Type B pancreatic cell (in vitro differentiated cells): ENCODE results near the gene MATCAP1. TPM values are rescaled to one million over a fixed set of nuclear protein-coding genes. Genes with fewer than 3 reads are reported as not detected.

Source experiments
- DNase-seq: peaks from one replicate; pipeline ENCODE4 v3.0.0; 2021; ENCODE audit warnings: mixed read lengths; ENCODE audit not compliant: unreplicated experiment; ENCODE audit errors: extremely low spot score
- H3K27ac Mint-ChIP-seq: 2 replicates; pipeline ENCODE4 v1.8.0; 2021; ENCODE audit warnings: mild to moderate bottlenecking, mixed read lengths
- H3K27me3 Mint-ChIP-seq: 2 replicates; pipeline ENCODE4 v1.8.0; 2021; ENCODE audit warnings: mixed read lengths
- H3K36me3 Mint-ChIP-seq: 2 replicates; pipeline ENCODE4 v1.8.0; 2021; ENCODE audit warnings: mixed read lengths
- H3K4me1 Mint-ChIP-seq: one replicate; pipeline ENCODE4 v1.8.0; 2021; ENCODE audit warnings: mixed read lengths; ENCODE audit not compliant: unreplicated experiment
- H3K4me3 Mint-ChIP-seq: 2 replicates; pipeline ENCODE4 v1.8.0; 2021; ENCODE audit warnings: mild to moderate bottlenecking, mixed read lengths
- H3K9me3 Mint-ChIP-seq: 2 replicates; pipeline ENCODE4 v1.8.0; 2021; ENCODE audit warnings: mixed read lengths
- total RNA-seq: library from RNA; stranded (reverse); gene quantifications from 2 replicates; pipeline ENCODE4 v1.2.1, GENCODE V29; 2021; ENCODE audit warnings: low replicate concordance
- TF ChIP-seq, protein P1 (sequence below): fragments of 200-600 bp; sonication (generic); conservative IDR thresholded peaks from 2 replicates; pipeline ENCODE4 v1.5.0; 2021; ENCODE audit warnings: antibody characterized with exemption, mild to moderate bottlenecking

Gene MATCAP1
- total RNA-seq, 1 donor from 2014 or later, result 77.8 TPM

GRCh38 chr16:67179421-67180080 is 4.2 kb downstream of the MATCAP1 start:
- Mint-ChIP-seq H3K4me1 (peaks cover 5% of the 10 kb centered on the region), H3K27me3 (peaks cover 25% of the 10 kb centered on the region), H3K4me3 (no peak overlapping the region), H3K36me3 (peaks cover 8% of the 10 kb centered on the region), H3K9me3 (no peaks in the 10 kb centered on the region), H3K27ac (no peak overlapping the region)
- TF ChIP-seq, protein P1, sequence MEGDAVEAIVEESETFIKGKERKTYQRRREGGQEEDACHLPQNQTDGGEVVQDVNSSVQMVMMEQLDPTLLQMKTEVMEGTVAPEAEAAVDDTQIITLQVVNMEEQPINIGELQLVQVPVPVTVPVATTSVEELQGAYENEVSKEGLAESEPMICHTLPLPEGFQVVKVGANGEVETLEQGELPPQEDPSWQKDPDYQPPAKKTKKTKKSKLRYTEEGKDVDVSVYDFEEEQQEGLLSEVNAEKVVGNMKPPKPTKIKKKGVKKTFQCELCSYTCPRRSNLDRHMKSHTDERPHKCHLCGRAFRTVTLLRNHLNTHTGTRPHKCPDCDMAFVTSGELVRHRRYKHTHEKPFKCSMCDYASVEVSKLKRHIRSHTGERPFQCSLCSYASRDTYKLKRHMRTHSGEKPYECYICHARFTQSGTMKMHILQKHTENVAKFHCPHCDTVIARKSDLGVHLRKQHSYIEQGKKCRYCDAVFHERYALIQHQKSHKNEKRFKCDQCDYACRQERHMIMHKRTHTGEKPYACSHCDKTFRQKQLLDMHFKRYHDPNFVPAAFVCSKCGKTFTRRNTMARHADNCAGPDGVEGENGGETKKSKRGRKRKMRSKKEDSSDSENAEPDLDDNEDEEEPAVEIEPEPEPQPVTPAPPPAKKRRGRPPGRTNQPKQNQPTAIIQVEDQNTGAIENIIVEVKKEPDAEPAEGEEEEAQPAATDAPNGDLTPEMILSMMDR, result peak; percentile 31
- no peak for DNase-seq

- no peaks in the 10 kb centered on the region for H3K9me3 Mint-ChIP-seq
- peaks cover 36% of the 10 kb centered on the region for H3K27me3 Mint-ChIP-seq
- TF ChIP-seq, protein P1, result peak; percentile 46
- H3K27ac Mint-ChIP-seq, result no peak overlapping the region
- peak overlapping the region; percentile 74 for H3K4me3 Mint-ChIP-seq
- no peak for DNase-seq
- H3K4me1 Mint-ChIP-seq, result peaks cover 14% of the 10 kb centered on the region
- peaks cover 8% of the 10 kb centered on the region for H3K36me3 Mint-ChIP-seq
Measured at GRCh38 chr16:67177743-67178699, 5.7 kb downstream of the MATCAP1 start.

- Mint-ChIP-seq H3K9me3 (no peaks in the 10 kb centered on the region), H3K27ac (no peak overlapping the region), H3K27me3 (peaks cover 46% of the 10 kb centered on the region), H3K36me3 (peaks cover 8% of the 10 kb centered on the region), H3K4me3 (peak overlapping the region; percentile 5), H3K4me1 (peaks cover 15% of the 10 kb centered on the region)
- TF ChIP-seq, protein P1, result no peak
- DNase-seq, result no peak
Measured at GRCh38 chr16:67176662-67177061, 7.1 kb downstream of the MATCAP1 start.

DNA sequence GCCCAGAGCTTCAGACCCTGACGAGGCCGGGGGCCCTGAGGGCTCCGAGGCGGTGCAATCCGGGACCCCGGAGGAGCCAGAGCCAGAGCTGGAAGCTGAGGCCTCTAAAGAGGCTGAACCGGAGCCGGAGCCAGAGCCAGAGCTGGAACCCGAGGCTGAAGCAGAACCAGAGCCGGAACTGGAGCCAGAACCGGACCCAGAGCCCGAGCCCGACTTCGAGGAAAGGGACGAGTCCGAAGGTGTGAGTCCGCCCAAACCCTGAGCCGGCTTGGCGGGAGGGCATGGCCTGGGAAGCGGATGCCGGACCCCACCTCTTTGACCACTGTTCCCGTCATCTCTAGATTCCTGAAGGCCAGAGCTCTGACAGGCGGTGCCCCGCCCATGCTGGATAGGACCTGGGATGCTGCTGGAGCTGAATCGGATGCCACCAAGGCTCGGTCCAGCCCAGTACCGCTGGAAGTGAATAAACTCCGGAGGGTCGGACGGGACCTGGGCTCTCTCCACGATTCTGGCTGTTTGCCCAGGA is 9.0 kb downstream of the MATCAP1 start:
- peak overlapping the region; percentile 64 for H3K4me3 Mint-ChIP-seq

More for the DNA sequence above, 9.0 kb downstream of the MATCAP1 start:
- Mint-ChIP-seq H3K27me3 (peaks cover 62% of the 10 kb centered on the region), H3K4me1 (peaks cover 28% of the 10 kb centered on the region), H3K9me3 (no peaks in the 10 kb centered on the region), H3K27ac (no peak overlapping the region), H3K36me3 (peaks cover 8% of the 10 kb centered on the region)
- no peak for DNase-seq
- TF ChIP-seq, protein P1, result no peak
